Measurements from ENCODE around the gene CHIC2.
A peak's percentile ranks its signal among the peaks of the same experiment; 100 is the strongest.
"Not testable (repeated sequence)": the region's sequence is repeated elsewhere in the genome, so short reads cannot be mapped to it uniquely, and the experiment has no call there.

CHIC2 gene

GRCh38 chr4:54056360-54056759 lies 8.0 kb downstream of the CHIC2 start:
- DNase-seq: no peak

- DNase-seq: no peak
Measured at GRCh38 chr4:54055494-54055893, 8.9 kb downstream of the CHIC2 start.

GRCh38 chr4:54054501-54054900 lies 9.9 kb downstream of the CHIC2 start:
- no peak for DNase-seq

- DNase-seq: not testable (repeated sequence)
Measured at GRCh38 chr4:54053322-54053721, 11.1 kb downstream of the CHIC2 start.

- DNase-seq: no peak
Measured at GRCh38 chr4:54050214-54050904, 14.0 kb downstream of the CHIC2 start.

- DNase-seq: not testable (repeated sequence)
Measured at GRCh38 chr4:54043630-54044029, 20.8 kb downstream of the CHIC2 start.

GRCh38 chr4:54041933-54042332 lies 22.5 kb downstream of the CHIC2 start:
- no peak for DNase-seq

GRCh38 chr4:54041100-54041499 lies 23.3 kb downstream of the CHIC2 start:
- DNase-seq: no peak

- no peak for DNase-seq
Measured at GRCh38 chr4:54038056-54038455, 26.3 kb downstream of the CHIC2 start.

GRCh38 chr4:54036184-54036583 lies 28.2 kb downstream of the CHIC2 start:
- DNase-seq: no peak

GRCh38 chr4:54032558-54033135 lies 31.8 kb downstream of the CHIC2 start:
- no peak for DNase-seq

- no peak for DNase-seq
Measured at GRCh38 chr4:54027311-54027710, 37.1 kb downstream of the CHIC2 start.

- no peak for DNase-seq
Measured at GRCh38 chr4:54025582-54025981, 38.8 kb downstream of the CHIC2 start.

GRCh38 chr4:54023019-54023418 lies 41.4 kb downstream of the CHIC2 start:
- DNase-seq: not testable (repeated sequence)

GRCh38 chr4:54017974-54018373 lies 46.4 kb downstream of the CHIC2 start:
- no peak for DNase-seq

GRCh38 chr4:54017308-54017707 lies 47.1 kb downstream of the CHIC2 start:
- DNase-seq: no peak

GRCh38 chr4:54016504-54016903 lies 47.9 kb downstream of the CHIC2 start:
- peak; percentile 2 for DNase-seq

- DNase-seq: no peak
Measured at GRCh38 chr4:54015423-54016030, 48.9 kb downstream of the CHIC2 start.

GRCh38 chr4:54014666-54015160 lies 49.7 kb downstream of the CHIC2 start:
- no peak for DNase-seq

- DNase-seq: no peak
Measured at GRCh38 chr4:54011201-54011600, 53.2 kb downstream of the CHIC2 start.

GRCh38 chr4:54006755-54007154 lies 57.6 kb downstream of the CHIC2 start:
- no peak for DNase-seq

GRCh38 chr4:54005475-54005874 lies 58.9 kb downstream of the CHIC2 start:
- no peak for DNase-seq

GRCh38 chr4:54004463-54004862 lies 59.9 kb downstream of the CHIC2 start:
- DNase-seq: no peak

GRCh38 chr4:54001668-54002365 lies 62.6 kb downstream of the CHIC2 start:
- no peak for DNase-seq
